ENCODE measurements around the gene ASH1L. TPM values are rescaled to one million over a fixed set of nuclear protein-coding genes. Genes with fewer than 3 reads are reported as not detected.

Gene ASH1L
- total and polyA plus RNA-seq, 2 donors (not counting 3 experiments of a cell fraction or from before 2014, with no cell fraction given), result 11.6 to 29.2 TPM

DNA sequence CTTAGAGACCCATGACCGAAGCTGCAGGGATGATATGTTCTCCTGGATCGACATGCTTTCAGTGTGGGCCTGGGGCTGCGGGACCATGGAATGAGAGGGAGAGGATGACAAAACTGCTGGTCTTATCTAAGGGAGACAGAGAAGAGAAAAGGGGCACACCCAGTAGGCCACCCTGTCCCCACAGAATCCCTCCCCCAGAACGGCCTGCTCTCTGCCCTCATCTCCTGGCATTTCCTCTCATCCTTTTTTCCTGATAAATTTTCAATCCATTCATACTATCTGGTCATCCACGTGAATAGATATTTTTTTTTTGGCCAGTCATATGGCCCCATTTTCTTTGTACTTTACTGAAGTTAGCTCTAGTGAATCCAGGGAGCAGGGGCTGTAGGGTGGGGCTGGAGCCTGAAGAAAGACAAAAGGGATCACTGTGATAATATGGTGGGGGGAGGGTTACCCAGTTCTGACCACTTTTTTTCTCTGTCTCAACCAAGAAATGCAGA is 261.2 kb downstream of the ASH1L start, which contains the start of gene PKLR:
Gene PKLR, minus strand, starts transcription at position 97 of the 500 bp plus-strand sequence. Its CDS starts 43 bp downstream, at position 54.
- no TSS peak for BruUV-seq (replicated peaks)
- no peaks in the 10 kb centered on the region for H4K20me1 ChIP-seq (replicated peaks; ENCODE audit: control insufficient read depth, extremely low read depth, insufficient read depth, low read length)
- H3K4me3 ChIP-seq (replicated peaks in 1 of 3; ENCODE audit: insufficient read depth in 1 of 3, low read depth in 1 of 3, low read length in 3 of 3), result no peak within 1 kb of the TSS
- FAIRE-seq (no peak), DNase-seq (ENCODE audit: low read depth, low spot score) (no peak)
- no peak for TF ChIP-seq JUN (IDR thresholded peaks at IDR 0.05; ENCODE audit: borderline replicate concordance, insufficient read depth, insufficient read length, low read depth)
- no peak for TF ChIP-seq MAX (IDR thresholded peaks at IDR 0.05; ENCODE audit: insufficient read depth, insufficient read length)
- no peak for TF ChIP-seq CTCF (IDR thresholded peaks at IDR 0.05; ENCODE audit: extremely low read depth in 1 of 2, insufficient read depth in 1 of 2, low read depth in 1 of 2, low read length in 2 of 2)
- no peak for TF ChIP-seq MYC (IDR thresholded peaks at IDR 0.05; ENCODE audit: low read depth, low read length)
- no peak for TF ChIP-seq POLR2A (IDR thresholded peaks at IDR 0.05; ENCODE audit: low read depth, low read length)
- no peak for TF ChIP-seq EZH2 (IDR thresholded peaks at IDR 0.05; ENCODE audit: borderline replicate concordance, low read depth, low read length, severe bottlenecking)
- H3K79me2 ChIP-seq (ENCODE audit: control insufficient read depth, insufficient read depth, low read length), result no peaks in the 10 kb centered on the region
- ChIA-PET CTCF (no interaction called here), POLR2A (no interaction called here)
- H3K36me3 ChIP-seq (ENCODE audit: control insufficient read depth in 2 of 2, extremely low read depth in 1 of 2, insufficient read depth in 2 of 2, low read length in 2 of 2), result no peaks in the 10 kb centered on the region
- H3K4me2 ChIP-seq (ENCODE audit: insufficient read depth, low read length), result no peak within 1 kb of the TSS
- H3K27ac ChIP-seq (ENCODE audit: insufficient read depth, low read depth, low read length), result no peak within 1 kb of the TSS
- peaks cover 6 to 9% of the 10 kb centered on the region in 2 experiments for H3K27me3 ChIP-seq (ENCODE audit: control insufficient read depth in 2 of 2, insufficient read depth in 2 of 2, low read length in 2 of 2)
- H3K9ac ChIP-seq (replicated peaks; ENCODE audit: extremely low read depth, insufficient read depth, low read length), result no peak within 1 kb of the TSS
- dilution Hi-C loops (cut with MboI; ENCODE audit: extremely low pct_ligation_motif_present, low sequenced_read_pairs) (no loop called here), intact Hi-C loops (cut with micrococcal nuclease) (no loop called here)
- H3K9me3 ChIP-seq (replicated peaks; ENCODE audit: control insufficient read depth, insufficient read depth, low read length), result no peaks in the 10 kb centered on the region
- no peaks in the 10 kb centered on the region for H3K9me1 ChIP-seq (replicated peaks; ENCODE audit: control insufficient read depth, extremely low read depth, insufficient read depth, low read length)
- H2AFZ ChIP-seq (ENCODE audit: low read depth, low read length), result no peak within 1 kb of the TSS
- no peaks in the 10 kb centered on the region for H3K4me1 ChIP-seq (ENCODE audit: control insufficient read depth, extremely low read depth, insufficient read depth, low read length)

All from endothelial cell of umbilical vein (primary cell).